GM19351 (cell line): ENCODE measurements around the gene USP40.

Experiments
- ATAC-seq: cut with Tn5 transposase; IDR thresholded peaks from one replicate; pipeline ENCODE4 v1.9.1; 2021; ENCODE audit warnings: mild to moderate bottlenecking, moderate library complexity; ENCODE audit not compliant: unreplicated experiment

The USP40 gene

DNA sequence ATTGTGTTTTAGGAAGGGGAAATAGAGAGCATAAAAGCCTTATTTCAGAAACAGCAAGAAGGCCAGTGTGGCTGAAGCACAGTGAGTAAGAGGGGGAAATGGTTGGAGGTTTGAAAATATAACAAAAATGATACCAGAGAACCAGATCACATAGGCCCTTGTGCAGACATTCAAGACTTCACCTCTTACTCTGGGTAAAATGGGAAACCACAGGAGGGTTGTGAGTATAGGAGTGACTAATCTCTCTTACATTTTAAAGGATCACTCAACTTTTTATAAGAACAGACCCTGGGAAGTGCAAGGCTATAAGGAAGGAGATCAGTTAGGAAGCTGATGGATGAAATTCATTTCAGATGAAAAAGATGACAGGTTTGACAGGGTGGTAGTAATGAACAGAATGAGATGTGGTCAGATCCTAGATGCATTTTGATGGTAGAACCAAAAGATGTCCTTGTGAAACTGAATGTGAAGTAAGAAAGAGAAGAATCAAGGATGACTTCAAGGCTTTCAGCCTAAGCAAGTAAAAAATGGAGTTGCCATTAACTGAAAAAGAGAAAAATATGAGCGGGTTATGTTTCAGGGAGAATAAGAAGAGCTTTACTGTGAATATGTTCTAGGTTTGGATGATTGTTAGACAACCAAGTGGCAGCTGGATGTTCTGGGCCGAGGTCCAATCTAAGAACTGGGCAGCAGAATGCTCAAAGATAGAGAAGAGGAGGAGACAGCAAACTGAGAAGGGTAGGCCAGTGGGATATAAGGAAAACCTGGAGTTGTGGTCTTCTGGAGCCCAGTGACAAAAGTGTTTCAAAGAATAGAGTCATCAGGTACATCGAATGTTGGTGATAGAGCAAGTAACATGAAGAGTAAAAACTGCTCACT is 65.1 kb downstream of the USP40 start:
- ATAC-seq = peak; percentile 77

DNA sequence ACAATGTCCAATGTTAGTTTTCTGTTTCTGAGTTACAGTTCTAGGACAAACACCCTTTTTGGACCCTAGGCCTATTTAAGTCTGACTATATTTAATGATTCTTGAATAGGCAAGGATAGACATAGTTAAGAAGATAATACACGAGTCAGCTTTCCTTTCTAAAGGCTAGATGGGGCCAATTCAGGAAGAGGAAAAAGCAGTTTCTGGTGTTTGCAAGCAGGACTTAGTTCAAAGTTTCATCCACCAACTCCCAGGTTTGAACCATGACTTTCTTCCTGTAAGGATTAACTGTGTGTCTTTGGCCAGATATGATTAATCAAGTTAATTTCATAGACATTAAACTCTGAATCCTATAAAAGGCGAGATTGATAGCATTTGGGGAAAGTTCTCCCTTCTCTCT is 66.7 kb downstream of the USP40 start:
- no peak for ATAC-seq

DNA sequence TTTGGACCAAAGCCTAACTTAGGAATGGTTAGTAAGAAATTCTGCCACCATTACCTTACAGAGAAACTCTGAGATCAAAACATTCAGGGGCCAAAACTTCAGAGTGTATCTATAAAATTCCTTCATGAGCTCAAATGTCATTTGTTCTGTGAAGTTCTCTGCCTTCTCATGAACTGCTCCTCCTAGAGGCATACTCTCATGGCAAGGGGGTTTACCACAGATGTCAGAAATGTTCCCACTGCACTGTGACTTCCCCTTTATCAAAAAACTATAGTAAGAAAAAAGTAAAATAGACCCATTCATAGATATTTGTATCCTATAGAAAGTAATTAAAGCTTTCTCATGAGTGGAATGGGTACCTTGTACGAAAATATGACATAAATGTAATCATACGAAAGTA is 68.5 kb downstream of the USP40 start:
- no peak for ATAC-seq

DNA sequence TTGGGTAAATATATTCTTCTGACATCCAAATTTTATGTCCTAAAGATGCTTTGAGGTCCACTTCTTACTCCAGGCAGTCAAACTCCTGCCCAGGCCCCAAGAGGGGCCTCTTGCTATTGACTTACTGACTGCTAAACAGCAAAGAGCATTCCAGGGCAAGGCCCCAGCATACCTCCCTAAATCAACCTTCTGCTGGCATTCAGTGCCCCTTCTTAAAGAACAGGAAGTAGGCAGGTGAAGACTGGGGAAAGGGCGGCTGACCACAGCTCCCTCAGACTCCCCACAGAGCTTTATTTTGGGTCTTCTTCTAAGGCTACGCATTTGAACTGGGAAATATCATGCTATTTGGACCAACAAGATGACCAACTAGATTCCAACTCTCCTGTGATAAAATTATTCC is 68.9 kb downstream of the USP40 start:
- ATAC-seq = no peak

DNA sequence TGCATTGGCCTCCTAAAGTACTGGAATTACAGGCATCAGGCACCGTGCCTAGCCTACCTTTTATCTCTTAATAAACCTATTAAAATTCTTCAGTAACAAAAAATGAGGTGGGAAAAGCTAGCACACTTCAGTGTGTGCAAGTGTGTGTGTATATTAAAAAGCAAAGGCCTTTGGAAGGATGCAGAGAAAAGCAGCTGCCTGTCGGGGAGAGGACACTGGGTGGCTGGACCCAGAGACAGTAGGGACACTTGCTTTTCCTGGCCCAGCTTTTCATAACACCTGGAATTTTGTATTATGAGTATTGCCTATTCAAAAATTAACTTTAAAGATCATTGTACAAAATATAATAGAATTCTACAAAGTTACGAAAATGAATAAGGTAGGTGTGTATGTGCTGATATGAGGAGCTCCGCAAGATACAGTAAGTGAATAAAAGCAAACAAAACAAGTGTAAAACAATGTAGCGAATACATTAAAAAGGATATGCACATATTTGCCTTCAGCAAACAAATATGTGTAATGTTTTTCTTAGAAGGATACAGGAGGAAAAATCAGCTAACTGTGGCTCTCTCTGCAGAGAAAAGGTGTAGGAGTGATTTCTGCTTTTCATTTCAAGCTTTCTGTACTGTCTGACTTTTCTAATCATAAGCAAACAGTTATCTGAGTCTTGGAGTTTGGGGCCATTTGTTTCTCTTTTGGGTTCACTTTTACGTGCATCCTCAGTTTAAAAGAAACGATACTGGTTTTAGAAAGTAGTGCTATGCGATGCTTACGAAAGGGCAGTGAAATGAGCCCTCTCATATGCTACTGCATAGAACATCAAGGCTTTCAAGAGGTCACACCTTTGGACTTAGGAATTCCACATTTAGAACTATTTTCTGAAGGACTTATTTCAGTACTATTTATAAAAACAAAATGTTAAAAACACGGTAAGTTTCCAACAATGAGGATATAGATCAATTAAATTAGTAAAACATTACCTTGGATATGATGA is 70.8 kb downstream of the USP40 start:
- no peak for ATAC-seq

DNA sequence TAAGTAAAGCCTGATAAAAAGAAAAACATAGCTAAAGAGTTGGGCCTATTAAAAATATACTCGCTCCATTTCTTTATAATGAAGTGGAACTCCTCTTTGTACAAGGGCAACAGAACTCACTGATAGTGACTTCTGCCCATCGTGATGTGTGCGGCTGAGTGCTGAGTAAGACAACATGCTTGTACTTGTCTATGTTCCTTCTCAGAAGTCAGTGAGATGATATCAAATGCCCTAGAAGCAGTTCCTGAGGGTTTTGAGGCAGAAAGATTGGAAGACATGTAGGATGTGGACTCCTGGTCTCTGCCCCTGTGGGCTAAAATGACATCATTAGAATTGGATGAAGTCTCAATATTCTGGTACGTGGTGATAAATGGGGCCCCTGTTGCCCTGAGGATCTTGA is 73.8 kb downstream of the USP40 start:
- ATAC-seq = no peak

DNA sequence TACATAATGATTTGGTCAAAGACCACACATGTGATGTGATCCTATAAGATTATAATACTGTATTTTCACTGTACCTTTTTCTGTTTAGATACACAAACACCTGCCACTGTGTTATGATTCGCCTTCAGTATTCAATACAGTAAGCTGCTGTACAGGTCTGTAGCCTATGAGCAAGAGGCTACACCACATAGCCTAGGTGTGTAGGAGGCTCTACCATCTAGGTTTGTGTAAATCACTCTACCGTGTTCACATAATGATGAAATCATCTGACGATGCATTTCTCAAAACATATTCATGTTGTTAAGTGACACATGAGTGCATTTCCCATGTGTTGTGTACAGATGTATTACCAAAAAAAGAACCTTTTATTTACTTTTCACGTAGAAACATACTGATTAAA is 74.5 kb downstream of the USP40 start:
- ATAC-seq = no peak

DNA sequence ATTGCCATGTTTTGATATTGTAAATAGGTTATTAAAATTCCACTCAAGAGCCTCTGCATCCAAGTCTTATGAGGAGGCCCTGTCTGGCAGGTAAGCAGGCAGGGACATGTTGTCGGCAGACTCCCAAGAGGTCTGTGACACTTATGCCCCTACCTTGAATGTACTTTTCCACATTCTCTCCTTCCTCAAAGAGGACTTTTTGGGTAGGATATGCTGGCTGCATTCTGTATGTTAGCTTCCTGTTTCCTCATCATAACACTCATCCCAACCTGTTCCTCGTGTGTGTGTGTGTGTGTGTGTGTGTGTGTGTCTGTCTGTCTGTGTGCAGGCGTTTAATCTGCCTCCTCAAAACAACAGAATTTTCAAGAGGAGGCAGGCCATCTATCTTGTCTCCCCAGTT is 75.3 kb downstream of the USP40 start:
- no peak for ATAC-seq

DNA sequence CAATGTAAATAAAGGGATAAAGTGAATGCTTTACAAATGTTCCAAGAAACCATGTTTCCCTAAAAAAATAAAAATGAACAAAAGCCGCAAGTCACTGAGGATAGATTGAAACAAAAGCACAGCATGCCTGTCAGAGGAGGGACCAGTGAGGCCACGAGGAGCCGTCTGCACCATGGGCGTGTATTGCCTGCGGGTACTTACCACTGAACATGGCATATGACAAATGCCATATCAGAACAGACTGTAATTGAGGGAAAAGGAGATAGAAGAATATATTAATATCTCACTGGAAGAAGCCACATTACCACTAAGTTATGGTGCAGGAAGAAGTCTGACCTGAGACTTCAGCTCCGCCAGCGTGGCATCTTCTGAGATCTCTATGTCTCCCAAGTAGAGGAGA is 75.8 kb downstream of the USP40 start:
- ATAC-seq = no peak

DNA sequence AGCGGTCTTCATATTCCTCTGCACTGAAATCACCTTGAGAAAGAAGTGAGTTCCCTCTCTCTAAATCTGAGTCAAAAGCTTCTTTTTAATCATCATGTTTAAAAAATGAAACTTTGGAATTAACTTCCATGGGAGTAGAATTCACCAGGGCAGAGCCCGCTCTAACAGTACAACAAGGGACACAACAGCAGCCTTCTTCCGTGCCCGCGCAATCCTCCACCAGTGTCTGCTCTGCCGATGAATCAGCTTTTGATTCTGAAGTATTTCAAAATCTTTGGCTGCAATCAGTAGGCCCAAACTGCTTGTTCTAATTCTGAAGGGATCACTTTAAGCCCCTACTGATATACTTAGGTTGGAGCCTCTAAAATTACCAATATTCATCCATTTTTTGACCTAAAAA is 76.9 kb downstream of the USP40 start:
- no peak for ATAC-seq

DNA sequence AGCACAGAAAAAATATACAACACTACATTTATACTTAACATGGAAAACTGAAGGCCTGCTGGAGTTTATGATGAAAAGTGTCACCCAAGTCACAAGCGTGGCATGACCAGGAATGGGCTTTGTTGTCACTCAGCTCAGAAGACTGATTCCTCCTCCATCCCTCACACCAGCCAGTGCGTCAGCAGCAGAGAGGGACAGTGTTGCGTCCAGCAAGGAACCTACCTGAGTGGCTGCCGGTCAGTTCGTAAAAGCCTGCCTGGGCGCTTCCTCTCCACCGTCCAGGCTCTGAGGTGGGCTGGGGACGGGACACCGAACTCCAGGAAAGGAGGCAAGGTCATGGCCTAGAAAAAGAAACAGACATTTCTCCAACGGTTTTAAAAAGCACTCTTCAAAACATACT is 77.4 kb downstream of the USP40 start:
- no peak for ATAC-seq

DNA sequence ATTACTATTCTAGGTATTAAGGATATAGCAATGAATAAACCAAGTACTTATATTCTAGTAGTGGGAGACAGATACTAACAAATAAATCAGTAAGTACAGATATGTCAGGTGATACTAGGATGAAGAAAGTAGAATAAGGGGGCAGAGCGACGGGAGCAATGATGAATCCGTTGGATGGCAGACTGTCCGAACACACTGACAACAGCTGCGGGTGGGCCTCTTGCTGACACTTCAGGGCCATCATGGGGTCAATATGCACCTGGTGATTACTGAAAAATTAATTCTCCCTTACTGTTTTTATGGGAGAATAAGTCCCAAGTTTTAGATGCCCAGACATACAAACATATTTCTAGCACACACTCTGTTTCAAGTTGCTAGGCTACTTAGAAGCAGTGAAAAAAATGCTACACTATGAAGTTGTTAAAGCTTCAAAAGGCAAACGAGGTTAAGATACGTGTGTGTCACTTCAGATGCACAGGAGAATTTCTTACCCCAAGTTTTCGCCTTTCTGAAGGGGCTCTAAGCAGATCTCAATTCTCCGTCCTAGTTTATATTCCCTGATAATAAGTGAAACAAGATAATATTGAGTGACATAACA is 78.7 kb downstream of the USP40 start:
- ATAC-seq = no peak

DNA sequence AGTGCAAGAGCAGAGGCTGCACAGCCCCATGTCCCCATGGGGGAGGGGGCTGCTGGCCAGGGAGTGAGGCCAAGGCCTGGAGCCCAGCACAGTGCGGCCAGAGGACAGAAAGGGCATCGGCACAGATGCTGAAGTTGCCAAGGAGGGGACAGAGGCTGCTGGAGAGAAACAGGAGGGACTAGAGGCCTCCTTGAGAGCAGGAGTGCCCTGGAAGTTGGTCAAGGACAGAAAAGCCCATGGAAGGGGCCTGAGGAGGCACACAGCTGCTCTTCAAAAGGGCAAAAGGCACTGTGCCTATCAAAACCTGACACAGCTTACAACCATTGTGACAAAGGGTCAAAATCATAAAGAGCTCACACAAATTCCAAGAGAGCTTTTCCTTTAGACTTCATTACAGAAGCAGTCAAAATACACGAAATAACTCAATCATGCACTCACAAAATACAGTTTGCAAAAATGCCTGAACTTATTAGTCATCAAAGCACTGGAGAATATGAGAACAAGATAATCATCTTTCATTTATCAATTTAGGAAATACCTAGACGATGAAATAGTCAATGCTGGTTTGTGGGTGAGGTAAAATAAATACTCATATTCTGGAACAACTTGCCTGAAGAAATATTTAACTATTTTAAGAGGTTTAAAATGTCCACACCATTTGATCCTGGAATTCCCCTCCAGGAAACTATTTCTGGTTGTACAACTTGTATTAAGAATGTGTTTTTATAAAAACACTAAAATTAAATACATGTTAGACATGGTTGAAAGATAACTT is 79.6 kb downstream of the USP40 start:
- no peak for ATAC-seq

DNA sequence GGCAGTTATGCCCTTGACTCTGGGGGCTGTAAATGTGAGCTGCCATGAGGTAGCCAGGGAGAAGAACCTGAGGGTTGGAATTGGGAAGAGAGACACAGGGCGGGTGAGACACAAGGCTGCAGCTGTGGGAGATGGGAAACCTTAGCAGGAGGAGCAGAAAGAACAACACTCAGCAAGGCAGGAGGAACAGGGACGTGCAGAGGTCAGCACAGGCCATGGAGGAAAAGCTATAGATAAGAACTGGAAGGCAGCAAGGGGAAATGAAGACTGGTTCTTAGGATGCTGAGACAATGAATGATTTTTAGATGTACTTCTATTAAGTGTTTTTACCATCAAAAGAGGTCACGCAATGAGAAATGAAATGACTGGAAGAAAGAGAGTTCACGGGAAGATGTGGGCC is 80.2 kb downstream of the USP40 start:
- no peak for ATAC-seq

DNA sequence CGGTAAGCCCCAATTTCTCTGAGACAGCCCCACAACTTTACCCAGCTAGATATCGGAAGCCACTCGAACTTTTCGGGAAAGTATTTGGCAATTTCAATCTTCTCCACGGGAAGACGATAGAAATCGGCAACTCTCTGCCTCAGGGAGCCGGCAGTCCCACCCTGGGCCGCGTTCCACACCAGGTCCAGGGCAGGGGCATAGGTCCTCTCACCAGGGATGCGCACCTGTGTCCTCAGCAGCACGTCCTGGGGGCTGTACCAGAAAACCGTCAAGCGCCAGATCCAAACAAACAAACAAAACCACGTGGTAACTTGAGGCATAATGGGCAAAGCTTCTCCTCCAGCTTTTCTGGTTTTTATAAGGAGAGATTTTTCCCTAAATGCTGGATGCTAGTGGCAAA is 80.9 kb downstream of the USP40 start:
- no peak for ATAC-seq

DNA sequence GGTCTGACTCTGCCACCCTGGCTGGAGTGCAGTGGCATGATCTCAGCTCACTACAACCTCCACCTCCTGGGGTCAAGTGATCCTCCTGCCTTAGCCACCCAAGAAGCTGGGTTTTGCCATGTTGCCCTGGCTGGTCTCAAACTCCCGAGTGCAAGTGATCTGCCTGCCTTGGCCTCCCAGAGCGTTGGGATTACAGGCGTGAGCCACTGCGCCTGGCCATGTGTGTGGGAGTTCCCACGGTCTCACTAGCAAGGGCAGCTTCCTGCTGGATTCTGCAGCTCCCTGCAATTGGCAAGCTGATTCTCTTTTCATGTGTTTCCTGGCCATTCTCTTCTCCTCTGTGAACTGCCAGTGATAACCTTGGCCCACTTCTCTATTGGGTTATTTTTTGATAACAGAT is 84.0 kb downstream of the USP40 start:
- ATAC-seq = no peak

DNA sequence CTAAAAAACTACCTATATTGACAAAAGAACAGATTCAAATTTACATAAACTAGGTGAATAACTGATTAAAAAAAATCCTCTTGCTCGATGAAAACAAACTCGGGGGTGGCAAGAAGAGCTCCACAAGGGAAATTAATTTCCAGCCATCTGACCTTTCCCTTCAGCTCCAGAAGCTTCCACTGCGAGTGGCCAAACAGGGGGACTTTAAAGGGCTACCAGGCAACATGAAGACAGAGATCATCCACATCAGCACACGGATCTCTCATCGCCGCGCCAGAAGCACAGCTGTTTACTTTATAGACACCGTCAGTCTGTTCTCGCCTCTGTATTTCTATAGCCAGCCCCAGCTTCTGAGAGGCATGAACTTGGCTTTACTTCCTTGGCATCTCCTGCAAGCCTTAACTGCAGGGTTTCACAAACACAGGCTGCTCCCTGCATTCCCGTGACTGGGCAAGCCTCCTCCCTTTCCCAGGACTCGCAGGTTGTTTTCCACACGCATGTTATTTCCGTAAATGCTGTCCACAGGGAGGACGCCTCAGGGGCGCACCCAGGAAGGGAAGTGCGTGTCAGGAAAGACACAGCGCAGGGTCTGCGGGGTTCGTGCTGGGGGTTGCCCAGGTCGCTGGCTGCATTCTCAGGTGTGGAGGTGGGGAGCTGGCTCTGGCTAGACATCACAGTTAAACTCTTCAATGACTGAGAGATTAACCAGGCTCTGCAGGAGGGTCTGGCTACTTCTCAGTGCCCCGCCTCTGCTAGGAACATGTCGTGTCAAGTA is 85.0 kb downstream of the USP40 start:
- no peak for ATAC-seq

DNA sequence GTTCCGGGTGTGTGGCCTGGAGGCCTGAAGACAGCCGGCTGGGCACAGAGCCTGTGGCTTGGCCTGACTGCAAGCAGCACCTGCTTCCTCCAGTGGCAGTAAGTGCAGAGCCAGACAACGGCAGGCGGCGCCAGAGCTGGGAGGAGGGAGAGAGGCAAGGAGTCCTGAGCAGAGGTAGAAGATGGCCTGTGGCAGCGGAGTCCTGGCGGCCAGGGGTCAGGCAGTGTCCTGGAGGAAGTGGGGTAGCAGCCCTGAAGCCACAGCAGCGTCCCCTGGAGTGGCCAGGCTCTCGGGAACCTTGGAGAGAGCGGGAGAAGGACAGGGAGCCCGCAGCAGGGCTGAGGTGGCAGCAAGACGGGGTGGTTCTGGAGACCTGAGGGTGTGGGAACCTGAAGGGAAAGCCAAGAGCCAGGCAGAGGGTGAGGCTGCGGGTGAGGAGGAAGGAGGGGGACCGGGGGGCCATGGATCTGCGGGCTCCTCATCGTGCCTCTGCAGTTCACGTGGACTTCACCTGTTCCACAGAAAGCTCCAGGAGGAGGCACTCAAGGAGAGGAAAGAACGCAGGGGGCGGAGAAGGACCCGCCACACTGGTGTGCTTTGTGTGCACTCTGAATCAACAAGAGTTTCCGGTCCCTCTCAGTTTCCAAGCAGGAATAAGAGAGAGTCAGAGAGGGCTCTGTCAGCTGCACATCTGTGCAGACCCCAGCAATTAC is 85.9 kb downstream of the USP40 start:
- ATAC-seq = no peak
